K562 (cell line): Measurements from ENCODE around the gene PLCB1. TPM values are rescaled to one million over a fixed set of nuclear protein-coding genes. Genes with fewer than 3 reads are reported as not detected.

Experiments used
- ATAC-seq: fragments of 200-7000 bp; cut with Tn5 transposase; 3 replicates; pipeline ENCODE4 v1.9.1; 2020; ENCODE audit warnings: moderate library complexity
- BruUV-seq: library from RNA; stranded (reverse); fragments of 400-500 nt; replicated peaks from 2 replicates; lab custom pipeline; 2021; lab: Mats Ljungman, UMichigan
- CTCF ChIA-PET: fragments of 300-600 bp; formaldehyde crosslinking; extraction: SDS; loops from one replicate; lab custom pipeline; 2021; ENCODE audit warnings: low intra/inter-chr PET ratio; lab: Yijun Ruan, JAX
- POLR2A ChIA-PET: fragments of 300-600, 350-650 bp; sonication (Branson Sonifier 250); formaldehyde crosslinking; extraction: SDS; loops from one replicate; lab custom pipeline; 2021; ENCODE audit warnings: antibody characterized with exemption, inconsistent platforms; lab: Yijun Ruan, JAX
- DNase-seq, 4 experiments: peaks; one replicate each; pipeline versions ENCODE4 v3.0.0 to v3.0.0-alpha.2; 2011 to 2018; ENCODE audit warnings: low spot score in 3 of 4, mixed read lengths in 3 of 4; ENCODE audit errors: extremely low read depth in 1 of 4
- FAIRE-seq: peaks from 2 replicates; lab custom pipeline; 2011; peaks lifted over from hg19 to GRCh38; lab: Jason Lieb, UNC
- H2AFZ ChIP-seq: 2 replicates; pipeline ENCODE4 v1.6.0; 2011; ENCODE audit warnings: low read depth, low read length, control low read depth, inconsistent platforms
- H3K27ac ChIP-seq: fragments of 200-600 bp; 3 replicates; pipeline ENCODE4 v1.8.0; 2011; ENCODE audit warnings: low read depth, mild to moderate bottlenecking, control low read depth, inconsistent platforms, low read length, moderate library complexity, mixed read lengths; ENCODE audit errors: extremely low read depth
- H3K27me3 ChIP-seq, 2 experiments: fragments of 300-600 bp in 1 of 2; 2 replicates in 1 of 2; 3 replicates in 1 of 2; pipeline versions ENCODE4 v1.6.0 to v1.8.0; 2011; ENCODE audit warnings: inconsistent platforms in 2 of 2, low read length in 2 of 2, mild to moderate bottlenecking in 1 of 2, mixed read lengths in 1 of 2, moderate library complexity in 1 of 2; ENCODE audit not compliant: control insufficient read depth in 2 of 2, insufficient read depth in 2 of 2
- H3K36me3 ChIP-seq: fragments of 300-600 bp; 3 replicates; pipeline ENCODE4 v1.8.0; 2011; ENCODE audit warnings: mild to moderate bottlenecking, low read length, inconsistent platforms; ENCODE audit not compliant: control insufficient read depth, insufficient read depth
- H3K4me1 ChIP-seq, 2 experiments: fragments of 200-600 bp in 1 of 2; replicated peaks in 1 of 2; 2 replicates in 1 of 2; 3 replicates in 1 of 2; pipeline versions ENCODE4 v1.5.1 to v1.8.0; 2011; ENCODE audit warnings: inconsistent platforms in 2 of 2, low read length in 2 of 2, mild to moderate bottlenecking in 1 of 2, mixed read lengths in 1 of 2, moderate library complexity in 1 of 2; ENCODE audit not compliant: control insufficient read depth in 2 of 2, insufficient read depth in 2 of 2
- H3K4me2 ChIP-seq: 2 replicates; pipeline ENCODE4 v1.6.1; 2011; ENCODE audit warnings: low read length, control low read depth, inconsistent platforms, mixed read lengths; ENCODE audit not compliant: insufficient read depth
- H3K4me3 ChIP-seq: fragments of 200-600 bp; sonication (generic), shearing (Covaris generic); 2 replicates; pipeline ENCODE4 v1.5.1; 2016; ENCODE audit warnings: control low read depth, inconsistent platforms
- H3K79me2 ChIP-seq: fragments of 200-600 bp; 3 replicates; pipeline ENCODE4 v1.8.0; 2011; ENCODE audit warnings: low read length, inconsistent platforms; ENCODE audit not compliant: control insufficient read depth, insufficient read depth
- H3K9ac ChIP-seq, 2 experiments: 2 replicates each; pipeline versions ENCODE4 v1.6.0 to v1.6.1; 2011; ENCODE audit warnings: low read depth in 2 of 2, low read length in 2 of 2, control low read depth in 1 of 2, inconsistent platforms in 1 of 2, mild to moderate bottlenecking in 1 of 2, mixed read lengths in 1 of 2; ENCODE audit not compliant: insufficient read depth in 1 of 2
- H3K9me1 ChIP-seq: one replicate; pipeline ENCODE4 v1.6.0; 2011; ENCODE audit warnings: inconsistent platforms, mild to moderate bottlenecking, low read length, moderate library complexity; ENCODE audit not compliant: control insufficient read depth, insufficient read depth
- H3K9me3 ChIP-seq: replicated peaks from 2 replicates; pipeline ENCODE4 v1.5.1; 2011; ENCODE audit warnings: low read depth, low read length, inconsistent platforms; ENCODE audit not compliant: control insufficient read depth, insufficient read depth
- H4K20me1 ChIP-seq: replicated peaks from 2 replicates; pipeline ENCODE4 v1.6.1; 2011; ENCODE audit warnings: low read length, inconsistent platforms, mixed read lengths; ENCODE audit not compliant: control insufficient read depth, insufficient read depth
- HMG20A ChIP-seq: fragments of 450-650 bp; formaldehyde crosslinking; conservative IDR thresholded peaks from 2 replicates; pipeline ENCODE4 v1.4.0; 2020; ENCODE audit warnings: mild to moderate bottlenecking, mixed read lengths
- MEF2D ChIP-seq: conservative IDR thresholded peaks from 2 replicates; pipeline ENCODE4 v1.6.1; 2016; ENCODE audit warnings: low read depth, missing genetic modification characterization, missing compliant biosample characterization
- NCOA2 ChIP-seq, 2 experiments: fragments of 450-650 bp; IDR thresholded peaks; 2 replicates each; pipeline ENCODE4 v1.6.1; 2018; ENCODE audit warnings: mild to moderate bottlenecking in 2 of 2, moderate library complexity in 1 of 2; ENCODE audit not compliant: partially characterized antibody in 2 of 2
- POLR3G ChIP-seq: IDR thresholded peaks from 2 replicates; pipeline ENCODE4 v1.6.1; 2011; ENCODE audit not compliant: insufficient read length, insufficient replicate concordance; ENCODE audit errors: extremely low read depth
- SNAPC5 ChIP-seq: fragments of 250-450 bp; sonication (Bioruptor Pico); IDR thresholded peaks from 2 replicates; pipeline ENCODE4 v1.8.0; 2021; ENCODE audit warnings: moderate library complexity, mild to moderate bottlenecking, inconsistent platforms
- SRF ChIP-seq, 2 experiments: fragments of 250-450, 450-650 bp in 1 of 2; sonication (Bioruptor Pico) in 1 of 2; sonication (generic) in 1 of 2; formaldehyde crosslinking; IDR thresholded peaks; 2 replicates each; pipeline versions ENCODE4 v1.5.0 to v1.5.1; 2020 to 2022; ENCODE audit warnings: mild to moderate bottlenecking in 1 of 2, missing genetic modification reagents in 1 of 2
- WGBS: fragments of 100-300 bp; shearing (Covaris generic); methylation state at CpG from one replicate; pipeline ENCODE4 v1.1.6; 2016; ENCODE audit warnings: low coverage, mixed read lengths; ENCODE audit not compliant: insufficient coverage; ENCODE audit errors: missing lambda C conversion rate; 5-methylcytosine and 5-hydroxymethylcytosine counted together
- in situ Hi-C: fragments of 300-500 bp; cut with MboI; formaldehyde crosslinking; loops from 4 replicates; pipeline ENCODE4 v1.15.0; 2018; ENCODE audit warnings: inconsistent platforms, mixed read lengths
- intact Hi-C: fragments of 100-400 bp; cut with micrococcal nuclease; formaldehyde crosslinking; loops from 2 replicates; pipeline ENCODE4 v1.14.2; 2022
- polyA plus RNA-seq, 8 experiments: library from polyadenylated mRNA; depleted of rRNA in 4 of 8; stranded (reverse) in 5 of 8; unstranded in 3 of 8; fragments of >200 nt; fragmentation: Nextera tagmentation in 2 of 8; fragmentation: Illumina TruSeq in 1 of 8; extraction: Ambion mirVana in 2 of 8; extraction: Trizol in 1 of 8; gene quantifications; 2 replicates each; pipeline versions ENCODE4 v1.2.1 to v1.2.3, GENCODE V29; 2011 to 2014; ENCODE audit warnings: inconsistent platforms in 1 of 8, missing spikeins in 1 of 8
- total RNA-seq, 7 experiments: library from RNA; depleted of rRNA in 6 of 7; stranded (reverse); fragments of >200 nt in 6 of 7; fragmentation: Illumina TruSeq in 2 of 7; extraction: Trizol in 2 of 7; gene quantifications; 2 replicates each; pipeline versions ENCODE4 v1.2.1 to v1.2.3, GENCODE V29; 2011 to 2021; ENCODE audit warnings: low replicate concordance in 1 of 7
- TF ChIP-seq, protein P1 (sequence below): sonication (generic); formaldehyde crosslinking; IDR thresholded peaks from 2 replicates; pipeline ENCODE4 v1.8.0; 2022; ENCODE audit warnings: mild to moderate bottlenecking, missing genetic modification reagents

The PLCB1 gene
- total and polyA plus RNA-seq, 9 of the 15 experiments (the other 6 are each of a cell fraction or from before 2014, with no cell fraction given) = 0.34 to 3.1 (median 1.3) TPM

DNA sequence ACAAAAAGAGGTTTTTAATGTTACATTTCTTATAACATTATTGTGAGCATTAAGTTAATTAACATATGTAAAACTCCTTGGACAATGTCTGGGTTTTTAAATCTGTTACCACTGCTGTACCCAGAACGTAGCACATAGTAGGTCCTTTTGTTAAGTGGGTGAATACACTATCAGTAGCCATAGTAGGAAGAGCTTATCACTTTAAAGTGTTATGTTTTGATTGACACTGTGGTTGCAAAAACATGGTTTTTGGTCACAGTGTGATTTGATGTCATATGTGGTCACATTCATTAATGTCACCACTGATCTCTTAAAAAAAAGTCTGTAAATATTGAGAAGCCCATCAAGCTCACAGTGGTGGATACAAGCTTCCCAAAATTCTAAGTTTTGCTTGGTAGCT is 160.7 kb downstream of the PLCB1 start (continued):
- no peak for TF ChIP-seq POLR3G

GRCh38 chr20:8293750-8294149 is 161.7 kb downstream of the PLCB1 start:
- Histone ChIP-seq H2AFZ (no peak overlapping the region), H3K27me3 (no peaks in the 10 kb centered on the region), H3K9me3 (no peaks in the 10 kb centered on the region), H3K4me3 (no peak overlapping the region), H3K9me1 (no peaks in the 10 kb centered on the region), H4K20me1 (no peaks in the 10 kb centered on the region), H3K4me2 (no peak overlapping the region), H3K27ac (no peak overlapping the region), H3K9ac (no peak overlapping the region), H3K36me3 (no peaks in the 10 kb centered on the region), H3K79me2 (no peaks in the 10 kb centered on the region), H3K4me1 (no peaks in the 10 kb centered on the region)
- ATAC-seq = no peak
- 4% methylated on average over 3 of the region's 4 CpGs for WGBS
- TF ChIP-seq SNAPC5 (CRISPR knock-in tag) (no peak), SRF (CRISPR knock-in tag; IDR thresholded peaks at IDR 0.05) (no peak), MEF2D (no peak), HMG20A (no peak), NCOA2 (IDR thresholded peaks at IDR 0.05; ENCODE audit: partially characterized antibody in 2 of 2) (no peak)
- TF ChIP-seq, protein P1, sequence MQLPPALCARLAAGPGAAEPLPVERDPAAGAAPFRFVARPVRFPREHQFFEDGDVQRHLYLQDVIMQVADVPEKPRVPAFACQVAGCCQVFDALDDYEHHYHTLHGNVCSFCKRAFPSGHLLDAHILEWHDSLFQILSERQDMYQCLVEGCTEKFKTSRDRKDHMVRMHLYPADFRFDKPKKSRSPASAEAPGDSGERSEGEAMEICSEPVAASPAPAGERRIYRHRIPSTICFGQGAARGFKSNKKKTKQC (CRISPR knock-in tag) = no peak
- BruUV-seq = no TSS peak
- no peak for FAIRE-seq
- intact Hi-C loops = no loop called here
- POLR2A ChIA-PET = no interaction called here
- CTCF ChIA-PET = no interaction called here
- in situ Hi-C loops = no loop called here
- DNase-seq = no peak
